Measurements from ENCODE around the gene EFNA2.
"Not testable (repeated sequence)": the region's sequence is repeated elsewhere in the genome, so short reads cannot be mapped to it uniquely, and the experiment has no call there.

Gene EFNA2

GRCh38 chr19:1312767-1313694, 27.4 kb downstream of the EFNA2 start:
- no peak for ATAC-seq (replicated peaks; ENCODE audit: extremely low read depth, poor library complexity, severe bottlenecking)
- DNase-seq (ENCODE audit: low spot score in 2 of 2), result no peak
- H3K27me3 Mint-ChIP-seq, result peaks cover 12% of the 10 kb centered on the region
- no peak overlapping the region for H3K4me3 Mint-ChIP-seq
- H3K27ac Mint-ChIP-seq (ENCODE audit: low read depth), result no peak overlapping the region
- H3K9me3 Mint-ChIP-seq, result no peaks in the 10 kb centered on the region
- H3K4me1 Mint-ChIP-seq, result no peaks in the 10 kb centered on the region
- H3K36me3 Mint-ChIP-seq (ENCODE audit: insufficient read depth), result peaks cover 2% of the 10 kb centered on the region

GRCh38 chr19:1313695-1314613, 28.3 kb downstream of the EFNA2 start:
- Mint-ChIP-seq H3K27ac (ENCODE audit: low read depth) (no peak overlapping the region), H3K36me3 (ENCODE audit: insufficient read depth) (peaks cover 2% of the 10 kb centered on the region), H3K9me3 (no peaks in the 10 kb centered on the region), H3K4me1 (no peaks in the 10 kb centered on the region), H3K4me3 (no peak overlapping the region), H3K27me3 (peaks cover 14% of the 10 kb centered on the region)
- DNase-seq (ENCODE audit: low spot score in 2 of 2) (no peak), ATAC-seq (replicated peaks; ENCODE audit: extremely low read depth, poor library complexity, severe bottlenecking) (no peak)

GRCh38 chr19:1315470-1316166, 29.9 kb downstream of the EFNA2 start:
- no peak overlapping the region for H3K27ac Mint-ChIP-seq (ENCODE audit: low read depth)
- no peak for DNase-seq (ENCODE audit: low spot score in 2 of 2)
- H3K4me3 Mint-ChIP-seq, result no peak overlapping the region
- ATAC-seq (replicated peaks; ENCODE audit: extremely low read depth, poor library complexity, severe bottlenecking), result no peak
- peaks cover 25% of the 10 kb centered on the region for H3K27me3 Mint-ChIP-seq
- no peaks in the 10 kb centered on the region for H3K4me1 Mint-ChIP-seq
- H3K36me3 Mint-ChIP-seq (ENCODE audit: insufficient read depth), result no peaks in the 10 kb centered on the region
- no peaks in the 10 kb centered on the region for H3K9me3 Mint-ChIP-seq

- H3K4me1 Mint-ChIP-seq, result no peaks in the 10 kb centered on the region
- H3K27ac Mint-ChIP-seq (ENCODE audit: low read depth), result no peak overlapping the region
- peaks cover 2% of the 10 kb centered on the region for H3K36me3 Mint-ChIP-seq (ENCODE audit: insufficient read depth)
- no peak for ATAC-seq (replicated peaks; ENCODE audit: extremely low read depth, poor library complexity, severe bottlenecking)
- no peaks in the 10 kb centered on the region for H3K9me3 Mint-ChIP-seq
- no peak for DNase-seq (ENCODE audit: low spot score in 2 of 2)
- H3K4me3 Mint-ChIP-seq, result no peak overlapping the region
- peaks cover 29% of the 10 kb centered on the region for H3K27me3 Mint-ChIP-seq
Observed at GRCh38 chr19:1316466-1316865, 30.8 kb downstream of the EFNA2 start.

- Mint-ChIP-seq H3K4me1 (no peaks in the 10 kb centered on the region), H3K27me3 (peaks cover 37% of the 10 kb centered on the region), H3K36me3 (ENCODE audit: insufficient read depth) (peaks cover 2% of the 10 kb centered on the region), H3K27ac (ENCODE audit: low read depth) (no peak overlapping the region), H3K4me3 (no peak overlapping the region), H3K9me3 (no peaks in the 10 kb centered on the region)
- DNase-seq (ENCODE audit: low spot score in 2 of 2) (no peak), ATAC-seq (replicated peaks; ENCODE audit: extremely low read depth, poor library complexity, severe bottlenecking) (no peak)
Observed at GRCh38 chr19:1317274-1318003, 31.8 kb downstream of the EFNA2 start.

- H3K4me3 Mint-ChIP-seq, result no peak overlapping the region
- peaks cover 51% of the 10 kb centered on the region for H3K27me3 Mint-ChIP-seq
- H3K36me3 Mint-ChIP-seq (ENCODE audit: insufficient read depth), result peaks cover 2% of the 10 kb centered on the region
- H3K4me1 Mint-ChIP-seq, result no peaks in the 10 kb centered on the region
- ATAC-seq (replicated peaks; ENCODE audit: extremely low read depth, poor library complexity, severe bottlenecking), result no peak
- no peaks in the 10 kb centered on the region for H3K9me3 Mint-ChIP-seq
- no peak for DNase-seq (ENCODE audit: low spot score in 2 of 2)
- no peak overlapping the region for H3K27ac Mint-ChIP-seq (ENCODE audit: low read depth)
Observed at GRCh38 chr19:1318678-1319471, 33.2 kb downstream of the EFNA2 start.

- not testable (repeated sequence) for H3K9me3 Mint-ChIP-seq; H3K27ac Mint-ChIP-seq (ENCODE audit: low read depth); H3K4me3 Mint-ChIP-seq; DNase-seq (ENCODE audit: low spot score in 2 of 2); ATAC-seq (replicated peaks; ENCODE audit: extremely low read depth, poor library complexity, severe bottlenecking); H3K4me1 Mint-ChIP-seq; H3K36me3 Mint-ChIP-seq (ENCODE audit: insufficient read depth)
- H3K27me3 Mint-ChIP-seq, result peaks cover 60% of the 10 kb centered on the region
Observed at GRCh38 chr19:1320282-1320650, 34.6 kb downstream of the EFNA2 start.

- Mint-ChIP-seq H3K36me3 (ENCODE audit: insufficient read depth) (peaks cover 2% of the 10 kb centered on the region), H3K4me1 (no peaks in the 10 kb centered on the region), H3K27me3 (peaks cover 60% of the 10 kb centered on the region), H3K4me3 (no peak overlapping the region), H3K9me3 (no peaks in the 10 kb centered on the region), H3K27ac (ENCODE audit: low read depth) (no peak overlapping the region)
- ATAC-seq (replicated peaks; ENCODE audit: extremely low read depth, poor library complexity, severe bottlenecking) (no peak), DNase-seq (ENCODE audit: low spot score in 2 of 2) (no peak)
Observed at GRCh38 chr19:1321539-1321938, 35.9 kb downstream of the EFNA2 start.

GRCh38 chr19:1322198-1322981, 36.7 kb downstream of the EFNA2 start:
- no peaks in the 10 kb centered on the region for H3K9me3 Mint-ChIP-seq
- H3K4me3 Mint-ChIP-seq, result no peak overlapping the region
- DNase-seq (ENCODE audit: low spot score in 2 of 2), result no peak
- no peaks in the 10 kb centered on the region for H3K4me1 Mint-ChIP-seq
- ATAC-seq (replicated peaks; ENCODE audit: extremely low read depth, poor library complexity, severe bottlenecking), result no peak
- peaks cover 54% of the 10 kb centered on the region for H3K27me3 Mint-ChIP-seq
- peaks cover 2% of the 10 kb centered on the region for H3K36me3 Mint-ChIP-seq (ENCODE audit: insufficient read depth)
- H3K27ac Mint-ChIP-seq (ENCODE audit: low read depth), result no peak overlapping the region

- Mint-ChIP-seq H3K4me3 (no peak overlapping the region), H3K27ac (ENCODE audit: low read depth) (no peak overlapping the region), H3K36me3 (ENCODE audit: insufficient read depth) (peaks cover 2% of the 10 kb centered on the region), H3K27me3 (peaks cover 43% of the 10 kb centered on the region), H3K4me1 (no peaks in the 10 kb centered on the region), H3K9me3 (no peaks in the 10 kb centered on the region)
- ATAC-seq (replicated peaks; ENCODE audit: extremely low read depth, poor library complexity, severe bottlenecking), result no peak
- no peak for DNase-seq (ENCODE audit: low spot score in 2 of 2)
Observed at GRCh38 chr19:1324249-1324805, 38.7 kb downstream of the EFNA2 start.
